ENCODE data around the gene FRK. TPM values are rescaled to one million over a fixed set of nuclear protein-coding genes. Genes with fewer than 3 reads are reported as not detected.

FRK gene
- total RNA-seq, 4 donors from 2014 or later = 7.4 to 54.3 (median 31.2) TPM

GRCh38 chr6:116040993-116041392 is 19.7 kb downstream of the FRK start:
- Histone ChIP-seq H3K27ac (peak overlapping the region in 1 of 4 donors; percentile 9), H3K36me3 (no peaks in the 10 kb centered on the region), H3K4me1 (peaks cover 0 to 12% (median 0%) of the 10 kb centered on the region in 4 donors), H3K9me3 (no peaks in the 10 kb centered on the region), H3K4me3 (no peak overlapping the region), H3K27me3 (no peaks in the 10 kb centered on the region)
- TF ChIP-seq POLR2A (IDR thresholded peaks at IDR 0.05) = no peak
- TF ChIP-seq, protein P1, sequence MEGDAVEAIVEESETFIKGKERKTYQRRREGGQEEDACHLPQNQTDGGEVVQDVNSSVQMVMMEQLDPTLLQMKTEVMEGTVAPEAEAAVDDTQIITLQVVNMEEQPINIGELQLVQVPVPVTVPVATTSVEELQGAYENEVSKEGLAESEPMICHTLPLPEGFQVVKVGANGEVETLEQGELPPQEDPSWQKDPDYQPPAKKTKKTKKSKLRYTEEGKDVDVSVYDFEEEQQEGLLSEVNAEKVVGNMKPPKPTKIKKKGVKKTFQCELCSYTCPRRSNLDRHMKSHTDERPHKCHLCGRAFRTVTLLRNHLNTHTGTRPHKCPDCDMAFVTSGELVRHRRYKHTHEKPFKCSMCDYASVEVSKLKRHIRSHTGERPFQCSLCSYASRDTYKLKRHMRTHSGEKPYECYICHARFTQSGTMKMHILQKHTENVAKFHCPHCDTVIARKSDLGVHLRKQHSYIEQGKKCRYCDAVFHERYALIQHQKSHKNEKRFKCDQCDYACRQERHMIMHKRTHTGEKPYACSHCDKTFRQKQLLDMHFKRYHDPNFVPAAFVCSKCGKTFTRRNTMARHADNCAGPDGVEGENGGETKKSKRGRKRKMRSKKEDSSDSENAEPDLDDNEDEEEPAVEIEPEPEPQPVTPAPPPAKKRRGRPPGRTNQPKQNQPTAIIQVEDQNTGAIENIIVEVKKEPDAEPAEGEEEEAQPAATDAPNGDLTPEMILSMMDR (IDR thresholded peaks at IDR 0.05) = no peak
- no peak for DNase-seq

DNA sequence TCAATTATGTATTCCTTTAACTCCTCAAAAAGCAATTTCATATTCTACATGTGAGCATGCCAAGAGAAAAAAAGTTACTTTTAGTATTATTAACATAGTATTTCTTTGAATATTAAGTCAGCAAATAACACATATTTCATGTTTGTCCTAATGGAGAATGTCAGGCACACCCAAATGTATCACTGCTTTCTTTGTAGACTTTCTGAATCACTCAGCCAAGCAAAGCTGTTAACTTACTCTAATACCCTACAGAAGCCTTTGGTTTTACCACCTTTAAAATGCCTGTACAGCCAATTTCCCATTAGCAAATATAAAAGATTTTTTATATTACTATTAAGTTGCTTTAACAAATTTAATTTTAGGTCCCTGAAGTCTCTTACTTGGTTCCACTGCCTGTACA is 23.8 kb downstream of the FRK start:
- H3K36me3 ChIP-seq = no peaks in the 10 kb centered on the region
- no peak overlapping the region for H3K4me3 ChIP-seq
- no peaks in the 10 kb centered on the region for H3K9me3 ChIP-seq
- H3K4me1 ChIP-seq = peaks cover 0 to 10% (median 0%) of the 10 kb centered on the region in 4 donors
- H3K27ac ChIP-seq = no peak overlapping the region
- no peak for TF ChIP-seq POLR2A (IDR thresholded peaks at IDR 0.05)
- TF ChIP-seq, protein P1 (IDR thresholded peaks at IDR 0.05) = no peak
- H3K27me3 ChIP-seq = no peaks in the 10 kb centered on the region
- DNase-seq = no peak

DNA sequence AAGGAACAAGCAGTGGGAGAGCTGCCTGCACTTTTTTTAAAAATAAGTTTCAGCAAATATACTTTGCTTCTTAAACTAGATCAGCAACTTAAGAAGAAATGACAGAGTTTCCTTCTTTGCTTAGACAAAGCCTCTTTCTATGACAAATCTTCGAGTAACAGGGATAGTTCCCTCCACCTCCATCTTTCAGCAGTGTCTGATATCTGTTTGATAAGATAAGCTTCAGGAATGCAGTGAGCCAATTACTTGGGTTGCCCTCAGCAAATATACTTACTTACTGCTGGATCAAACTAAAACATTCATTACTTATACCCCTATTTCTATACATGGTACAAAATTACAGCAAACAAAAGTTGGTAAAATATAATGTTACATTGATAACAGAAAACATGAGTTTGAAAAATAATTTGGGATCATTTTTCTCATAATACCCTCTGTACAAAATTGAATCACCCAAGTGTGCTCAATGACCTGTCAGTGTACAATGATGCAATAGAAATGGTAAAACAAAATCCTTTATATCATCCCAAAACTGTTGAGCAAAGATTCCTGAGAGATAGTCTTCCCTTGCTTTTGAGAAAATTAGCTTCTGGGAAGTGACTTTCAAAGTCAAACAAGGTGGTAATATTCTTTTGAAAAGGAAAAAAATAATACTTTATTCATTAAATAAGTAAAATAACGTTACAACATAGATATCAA is 24.5 kb downstream of the FRK start:
- Histone ChIP-seq H3K9me3 (no peaks in the 10 kb centered on the region), H3K36me3 (no peaks in the 10 kb centered on the region), H3K4me3 (no peak overlapping the region), H3K4me1 (peaks cover 0 to 4% (median 0%) of the 10 kb centered on the region in 4 donors), H3K27me3 (no peaks in the 10 kb centered on the region), H3K27ac (no peak overlapping the region)
- DNase-seq = no peak
- no peak for TF ChIP-seq POLR2A (IDR thresholded peaks at IDR 0.05)

DNA sequence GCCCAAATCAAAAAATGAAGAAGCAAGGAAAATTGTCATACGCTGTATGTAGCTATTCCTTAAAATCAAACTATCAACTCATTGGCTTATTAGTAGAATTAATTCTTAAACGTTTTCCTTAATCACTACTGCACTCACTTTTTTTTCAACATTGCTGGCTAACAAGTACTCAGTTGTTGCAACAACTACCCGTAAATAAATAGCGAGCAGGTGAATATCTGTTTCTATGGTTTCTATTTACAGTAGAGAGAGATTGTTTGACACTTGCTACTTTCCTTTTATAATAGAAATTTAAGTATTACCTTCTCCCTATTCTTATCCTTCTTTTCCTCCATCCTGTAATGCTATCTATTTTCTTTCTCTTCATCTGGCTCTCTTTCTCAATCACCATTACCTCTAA is 25.1 kb downstream of the FRK start:
- TF ChIP-seq, protein P1 (IDR thresholded peaks at IDR 0.05) = no peak
- no peak for TF ChIP-seq POLR2A (IDR thresholded peaks at IDR 0.05)
- no peak overlapping the region for H3K27ac ChIP-seq

DNA sequence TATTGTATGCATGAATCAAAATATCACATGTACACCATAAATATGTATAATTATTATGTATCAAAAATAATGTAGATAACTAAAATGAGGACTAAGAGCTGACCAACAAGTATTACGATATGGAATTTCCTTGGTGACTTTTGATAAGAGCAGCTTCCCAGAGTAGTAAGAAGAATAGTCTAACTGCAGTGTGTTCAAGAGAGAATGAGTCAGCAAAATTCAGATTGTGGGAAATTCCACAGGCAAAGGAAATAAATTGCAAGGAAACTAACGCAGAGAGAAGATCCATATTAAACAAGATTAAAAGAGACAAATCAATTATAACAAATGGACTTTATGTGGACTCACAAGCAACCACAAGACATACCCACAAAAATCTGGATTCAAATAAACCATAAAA is 26.4 kb downstream of the FRK start:
- H3K27me3 ChIP-seq = no peaks in the 10 kb centered on the region
- DNase-seq = no peak
- H3K4me3 ChIP-seq = no peak overlapping the region
- H3K4me1 ChIP-seq = peaks cover 0 to 4% (median 0%) of the 10 kb centered on the region in 4 donors
- H3K9me3 ChIP-seq = no peaks in the 10 kb centered on the region
- TF ChIP-seq, protein P1 (IDR thresholded peaks at IDR 0.05) = no peak
- TF ChIP-seq POLR2A (IDR thresholded peaks at IDR 0.05) = no peak
- no peak overlapping the region for H3K27ac ChIP-seq
- no peaks in the 10 kb centered on the region for H3K36me3 ChIP-seq

More for the DNA sequence above, 25.1 kb downstream of the FRK start:
- Histone ChIP-seq H3K4me3 (no peak overlapping the region), H3K36me3 (no peaks in the 10 kb centered on the region), H3K9me3 (no peaks in the 10 kb centered on the region), H3K27me3 (no peaks in the 10 kb centered on the region), H3K4me1 (peaks cover 0 to 4% (median 0%) of the 10 kb centered on the region in 4 donors)
- no peak for DNase-seq

DNA sequence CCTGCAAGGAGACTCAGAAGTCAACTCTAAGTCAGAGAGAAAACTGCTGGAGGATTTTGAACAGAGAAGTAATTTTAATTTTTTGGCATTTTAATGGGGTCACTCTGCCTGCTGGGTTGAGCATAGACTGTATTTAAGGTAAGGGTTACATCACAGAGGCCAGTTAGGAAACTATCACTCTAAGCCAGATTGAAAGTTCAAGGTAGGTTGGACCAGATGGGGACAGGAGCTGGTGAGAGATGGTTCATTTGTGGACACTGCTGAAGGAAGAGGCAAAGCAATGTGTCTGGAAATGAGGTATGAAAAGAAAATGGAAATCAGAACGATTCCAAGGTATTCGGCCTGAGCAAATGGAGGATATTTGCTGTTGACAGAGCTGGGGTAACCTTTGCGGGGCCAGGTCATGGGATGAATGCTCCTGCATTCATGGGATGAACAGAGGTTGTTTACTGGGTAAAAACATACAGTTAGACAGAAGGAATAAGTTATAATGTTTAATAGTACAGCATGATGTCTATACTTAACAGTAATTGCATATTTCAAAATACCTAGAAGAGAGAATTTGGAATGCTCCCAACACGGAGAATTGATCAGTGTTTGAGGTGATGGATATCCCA is 26.9 kb downstream of the FRK start:
- H3K9me3 ChIP-seq = no peaks in the 10 kb centered on the region
- DNase-seq = no peak
- no peak overlapping the region for H3K27ac ChIP-seq

More for the DNA sequence above, 26.9 kb downstream of the FRK start:
- no peaks in the 10 kb centered on the region for H3K27me3 ChIP-seq
- TF ChIP-seq, protein P1 (IDR thresholded peaks at IDR 0.05) = no peak
- TF ChIP-seq POLR2A (IDR thresholded peaks at IDR 0.05) = no peak
- no peaks in the 10 kb centered on the region for H3K36me3 ChIP-seq
- H3K4me1 ChIP-seq = peaks cover 0 to 4% (median 0%) of the 10 kb centered on the region in 4 donors
- no peak overlapping the region for H3K4me3 ChIP-seq

All from Peyer's patch (tissue), 4 donors.